K562 (cell line): ENCODE data around the gene RAB4B.

Experiments
- MTA2 ChIP-seq: fragments of 450-650 bp; IDR thresholded peaks from 2 replicates; pipeline ENCODE4 v1.6.1; 2016; ENCODE audit warnings: low read depth
- TF ChIP-seq, protein P1 (sequence below): sonication (generic); formaldehyde crosslinking; IDR thresholded peaks from 2 replicates; pipeline ENCODE4 v1.8.0; 2022; ENCODE audit warnings: mild to moderate bottlenecking, missing genetic modification reagents

DNA sequence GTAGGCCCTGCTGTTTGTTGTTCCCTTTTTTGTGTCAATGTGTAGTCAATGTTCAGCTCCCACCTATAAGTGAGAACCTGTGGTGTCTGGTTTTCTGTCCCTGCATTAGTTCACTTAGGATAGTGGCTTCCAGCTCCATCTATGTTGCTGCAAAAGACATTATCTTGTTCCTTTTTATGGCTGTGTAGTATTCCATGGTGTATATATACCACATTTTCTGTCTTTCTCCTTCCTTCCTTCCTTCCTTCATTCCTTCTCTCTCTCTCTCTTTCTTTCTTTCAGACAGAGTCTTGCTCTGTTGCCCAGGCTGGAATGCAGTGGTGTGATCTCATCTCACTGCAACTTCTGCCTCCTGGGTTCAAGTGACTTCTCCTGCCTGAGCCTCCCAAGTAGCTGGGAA lies 51.2 kb downstream of the RAB4B start:
- no peak for TF ChIP-seq MTA2
- TF ChIP-seq, protein P1, sequence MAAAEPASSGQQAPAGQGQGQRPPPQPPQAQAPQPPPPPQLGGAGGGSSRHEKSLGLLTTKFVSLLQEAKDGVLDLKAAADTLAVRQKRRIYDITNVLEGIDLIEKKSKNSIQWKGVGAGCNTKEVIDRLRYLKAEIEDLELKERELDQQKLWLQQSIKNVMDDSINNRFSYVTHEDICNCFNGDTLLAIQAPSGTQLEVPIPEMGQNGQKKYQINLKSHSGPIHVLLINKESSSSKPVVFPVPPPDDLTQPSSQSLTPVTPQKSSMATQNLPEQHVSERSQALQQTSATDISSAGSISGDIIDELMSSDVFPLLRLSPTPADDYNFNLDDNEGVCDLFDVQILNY (CRISPR knock-in tag), result no peak
